Measurements from ENCODE around the gene OPCML. TPM values are rescaled to one million over a fixed set of nuclear protein-coding genes. Genes with fewer than 3 reads are reported as not detected.

OPCML gene
- total RNA-seq, 1 donor from 2014 or later, result 0.61 TPM

DNA sequence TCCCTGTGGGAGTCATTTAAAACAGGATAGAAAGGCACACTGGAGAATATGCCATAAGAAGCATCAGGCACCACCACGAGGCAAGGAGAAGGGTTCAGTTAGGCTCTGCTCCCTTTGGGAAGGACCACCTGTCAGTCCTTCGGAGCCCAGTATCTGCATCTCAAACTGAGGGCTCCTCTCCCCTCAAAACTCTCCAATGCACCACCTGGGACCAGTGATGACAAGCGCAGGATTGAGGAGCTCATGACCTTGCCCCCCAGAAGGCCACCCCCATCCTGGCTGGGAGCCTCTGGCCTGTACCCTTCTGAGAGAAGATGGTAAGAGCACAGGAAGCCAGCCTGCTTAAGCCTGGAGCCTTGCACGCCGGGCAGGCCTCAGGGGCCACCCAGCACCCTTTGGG, 39.4 kb downstream of the OPCML start:
- peaks cover 8% of the 10 kb centered on the region for H3K4me1 Mint-ChIP-seq (ENCODE audit: low read depth, unreplicated experiment)
- TF ChIP-seq, protein P1, sequence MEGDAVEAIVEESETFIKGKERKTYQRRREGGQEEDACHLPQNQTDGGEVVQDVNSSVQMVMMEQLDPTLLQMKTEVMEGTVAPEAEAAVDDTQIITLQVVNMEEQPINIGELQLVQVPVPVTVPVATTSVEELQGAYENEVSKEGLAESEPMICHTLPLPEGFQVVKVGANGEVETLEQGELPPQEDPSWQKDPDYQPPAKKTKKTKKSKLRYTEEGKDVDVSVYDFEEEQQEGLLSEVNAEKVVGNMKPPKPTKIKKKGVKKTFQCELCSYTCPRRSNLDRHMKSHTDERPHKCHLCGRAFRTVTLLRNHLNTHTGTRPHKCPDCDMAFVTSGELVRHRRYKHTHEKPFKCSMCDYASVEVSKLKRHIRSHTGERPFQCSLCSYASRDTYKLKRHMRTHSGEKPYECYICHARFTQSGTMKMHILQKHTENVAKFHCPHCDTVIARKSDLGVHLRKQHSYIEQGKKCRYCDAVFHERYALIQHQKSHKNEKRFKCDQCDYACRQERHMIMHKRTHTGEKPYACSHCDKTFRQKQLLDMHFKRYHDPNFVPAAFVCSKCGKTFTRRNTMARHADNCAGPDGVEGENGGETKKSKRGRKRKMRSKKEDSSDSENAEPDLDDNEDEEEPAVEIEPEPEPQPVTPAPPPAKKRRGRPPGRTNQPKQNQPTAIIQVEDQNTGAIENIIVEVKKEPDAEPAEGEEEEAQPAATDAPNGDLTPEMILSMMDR (IDR thresholded peaks at IDR 0.05; ENCODE audit: partially characterized antibody, unreplicated experiment), result no peak
- H3K27me3 Mint-ChIP-seq (ENCODE audit: unreplicated experiment), result no peaks in the 10 kb centered on the region
- peaks cover 2% of the 10 kb centered on the region for H3K9me3 Mint-ChIP-seq (ENCODE audit: unreplicated experiment)
- no peak overlapping the region for H3K27ac Mint-ChIP-seq (ENCODE audit: unreplicated experiment)
- DNase-seq, result no peak
- H3K4me3 Mint-ChIP-seq (ENCODE audit: unreplicated experiment), result no peak overlapping the region
- no peaks in the 10 kb centered on the region for H3K36me3 Mint-ChIP-seq (ENCODE audit: unreplicated experiment)

DNA sequence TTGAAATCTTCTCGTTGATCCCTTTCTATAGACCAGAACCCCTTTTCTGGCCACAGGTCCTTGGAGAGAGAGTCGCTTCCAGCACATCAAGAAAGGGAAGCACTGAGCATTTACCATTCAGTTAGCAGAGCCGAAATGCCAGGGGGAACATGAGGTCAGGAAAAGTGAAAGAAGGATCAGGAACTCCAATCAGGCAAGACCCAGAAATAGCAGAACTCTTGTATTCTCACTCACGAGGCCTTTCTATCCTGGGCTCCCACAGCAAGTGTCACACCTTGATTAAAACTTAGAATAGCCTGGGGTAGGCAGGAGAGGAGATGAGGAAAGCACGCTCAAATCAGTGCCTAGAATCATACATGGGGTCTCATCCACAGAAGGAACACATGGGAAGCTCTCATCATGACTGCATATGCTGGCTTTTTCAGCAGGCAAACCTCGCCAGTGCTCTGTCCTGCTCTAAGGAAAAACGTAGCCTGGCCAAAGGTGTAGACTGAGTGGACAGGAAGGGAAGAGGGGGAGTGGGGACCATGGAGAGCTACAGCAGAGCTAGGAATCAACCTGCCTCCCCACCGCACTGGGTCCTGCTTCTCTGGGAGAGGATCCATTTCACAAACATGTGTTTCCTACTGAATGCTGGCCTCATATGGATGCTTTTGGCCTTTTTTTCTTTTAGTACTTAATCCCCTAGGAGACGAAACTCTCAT, 40.5 kb downstream of the OPCML start:
- DNase-seq, result no peak
- peaks cover 2% of the 10 kb centered on the region for H3K9me3 Mint-ChIP-seq (ENCODE audit: unreplicated experiment)
- TF ChIP-seq, protein P1 (IDR thresholded peaks at IDR 0.05; ENCODE audit: partially characterized antibody, unreplicated experiment), result no peak
- H3K4me3 Mint-ChIP-seq (ENCODE audit: unreplicated experiment), result no peak overlapping the region
- peaks cover 5% of the 10 kb centered on the region for H3K4me1 Mint-ChIP-seq (ENCODE audit: low read depth, unreplicated experiment)
- no peak overlapping the region for H3K27ac Mint-ChIP-seq (ENCODE audit: unreplicated experiment)
- H3K36me3 Mint-ChIP-seq (ENCODE audit: unreplicated experiment), result no peaks in the 10 kb centered on the region
- H3K27me3 Mint-ChIP-seq (ENCODE audit: unreplicated experiment), result no peaks in the 10 kb centered on the region

DNA sequence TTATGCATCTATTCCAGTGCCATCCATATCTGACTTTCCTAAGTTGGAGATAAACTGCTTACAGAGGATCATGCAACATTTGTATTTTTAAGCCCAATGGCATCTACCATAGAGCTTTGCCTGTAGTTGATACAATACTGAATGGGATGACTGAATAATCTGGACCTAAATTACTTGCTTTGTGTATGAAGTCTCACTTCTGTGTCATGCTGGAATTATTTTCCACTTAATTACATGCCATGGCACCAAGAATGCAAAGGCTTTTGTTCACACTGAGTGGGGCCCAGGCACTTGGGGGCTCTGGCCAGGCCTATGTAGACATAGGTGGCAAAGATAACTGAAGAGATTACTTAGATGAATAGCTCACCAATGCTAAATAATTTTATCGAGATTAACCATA, 51.6 kb downstream of the OPCML start:
- peaks cover 11% of the 10 kb centered on the region for H3K4me1 Mint-ChIP-seq (ENCODE audit: low read depth, unreplicated experiment)
- H3K9me3 Mint-ChIP-seq (ENCODE audit: unreplicated experiment), result peaks cover under 1% of the 10 kb centered on the region
- no peak overlapping the region for H3K27ac Mint-ChIP-seq (ENCODE audit: unreplicated experiment)
- DNase-seq, result no peak
- H3K27me3 Mint-ChIP-seq (ENCODE audit: unreplicated experiment), result no peaks in the 10 kb centered on the region
- H3K36me3 Mint-ChIP-seq (ENCODE audit: unreplicated experiment), result peaks cover 5% of the 10 kb centered on the region
- H3K4me3 Mint-ChIP-seq (ENCODE audit: unreplicated experiment), result no peak overlapping the region
- TF ChIP-seq, protein P1 (IDR thresholded peaks at IDR 0.05; ENCODE audit: partially characterized antibody, unreplicated experiment), result no peak

DNA sequence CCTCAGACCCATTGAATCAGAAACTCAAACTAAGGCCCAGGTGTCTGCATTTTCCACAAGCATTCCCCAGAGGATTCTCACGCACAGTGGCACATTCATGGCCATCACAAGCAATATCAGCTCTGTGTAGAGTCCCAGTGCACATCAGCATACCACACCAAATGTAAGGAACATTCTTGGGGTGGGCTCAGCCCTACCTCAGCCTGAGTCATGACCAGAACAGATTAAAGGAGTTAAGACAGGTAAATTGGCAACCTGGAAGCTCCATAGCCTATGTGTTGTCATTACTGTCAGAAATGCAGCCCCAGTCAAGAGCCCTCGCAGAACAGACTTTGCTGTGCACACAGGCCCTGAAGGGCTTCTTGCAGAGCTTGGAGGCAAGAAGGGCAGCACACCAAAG, 53.1 kb downstream of the OPCML start:
- H3K9me3 Mint-ChIP-seq (ENCODE audit: unreplicated experiment), result peaks cover 6% of the 10 kb centered on the region
- peaks cover 23% of the 10 kb centered on the region for H3K4me1 Mint-ChIP-seq (ENCODE audit: low read depth, unreplicated experiment)
- TF ChIP-seq, protein P1 (IDR thresholded peaks at IDR 0.05; ENCODE audit: partially characterized antibody, unreplicated experiment), result no peak
- no peak for DNase-seq
- H3K4me3 Mint-ChIP-seq (ENCODE audit: unreplicated experiment), result no peak overlapping the region
- H3K27me3 Mint-ChIP-seq (ENCODE audit: unreplicated experiment), result no peaks in the 10 kb centered on the region
- peaks cover 5% of the 10 kb centered on the region for H3K36me3 Mint-ChIP-seq (ENCODE audit: unreplicated experiment)
- H3K27ac Mint-ChIP-seq (ENCODE audit: unreplicated experiment), result no peak overlapping the region

DNA sequence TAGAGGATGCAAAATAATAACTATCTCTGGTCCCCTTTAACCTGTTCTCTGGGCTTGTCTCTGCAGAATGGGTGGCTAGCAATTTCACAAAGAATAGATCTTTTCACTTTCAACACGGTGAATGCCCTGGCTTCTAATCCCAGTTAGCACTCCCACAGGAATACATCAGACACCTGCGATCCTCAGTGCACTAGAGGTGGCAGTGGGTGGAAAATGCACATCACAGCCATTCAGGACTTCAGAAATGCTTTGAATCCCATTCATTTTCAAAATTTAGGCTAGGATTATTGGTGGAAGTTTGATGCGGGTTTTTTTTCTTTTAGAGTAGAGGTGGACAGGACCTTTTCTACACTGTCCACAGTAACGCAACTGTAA, 55.1 kb downstream of the OPCML start:
- Mint-ChIP-seq H3K27me3 (ENCODE audit: unreplicated experiment) (no peaks in the 10 kb centered on the region), H3K27ac (ENCODE audit: unreplicated experiment) (no peak overlapping the region), H3K4me3 (ENCODE audit: unreplicated experiment) (no peak overlapping the region), H3K4me1 (ENCODE audit: low read depth, unreplicated experiment) (peaks cover 23% of the 10 kb centered on the region), H3K9me3 (ENCODE audit: unreplicated experiment) (peaks cover 6% of the 10 kb centered on the region), H3K36me3 (ENCODE audit: unreplicated experiment) (peaks cover 5% of the 10 kb centered on the region)
- no peak for DNase-seq
- TF ChIP-seq, protein P1 (IDR thresholded peaks at IDR 0.05; ENCODE audit: partially characterized antibody, unreplicated experiment), result no peak
